ENCODE data around the gene CLEC10A.

The CLEC10A gene

DNA sequence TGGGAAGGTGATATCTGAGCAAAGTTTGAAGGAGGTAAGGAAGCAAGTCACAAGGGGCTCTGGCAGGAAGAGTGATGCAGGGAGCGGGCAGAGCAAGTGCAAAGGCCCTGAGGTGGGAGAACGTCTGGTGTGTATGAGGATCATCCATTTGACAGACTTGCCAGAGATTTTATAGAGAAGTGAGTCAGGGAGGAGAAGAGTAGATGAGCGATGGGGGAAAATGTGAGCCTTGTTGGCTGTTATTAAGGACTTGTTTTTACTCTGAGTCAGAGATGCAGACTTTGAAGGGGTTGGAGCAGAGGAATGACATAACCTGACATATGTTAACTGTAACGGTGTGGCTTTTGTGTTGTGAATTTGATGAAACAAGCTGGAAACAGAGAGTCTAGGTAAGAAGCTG is 3.5 kb upstream of the CLEC10A start:
- H3K4me2 ChIP-seq (ENCODE audit: low read depth, low read length, poor library complexity, severe bottlenecking), result no peak overlapping the region

DNA sequence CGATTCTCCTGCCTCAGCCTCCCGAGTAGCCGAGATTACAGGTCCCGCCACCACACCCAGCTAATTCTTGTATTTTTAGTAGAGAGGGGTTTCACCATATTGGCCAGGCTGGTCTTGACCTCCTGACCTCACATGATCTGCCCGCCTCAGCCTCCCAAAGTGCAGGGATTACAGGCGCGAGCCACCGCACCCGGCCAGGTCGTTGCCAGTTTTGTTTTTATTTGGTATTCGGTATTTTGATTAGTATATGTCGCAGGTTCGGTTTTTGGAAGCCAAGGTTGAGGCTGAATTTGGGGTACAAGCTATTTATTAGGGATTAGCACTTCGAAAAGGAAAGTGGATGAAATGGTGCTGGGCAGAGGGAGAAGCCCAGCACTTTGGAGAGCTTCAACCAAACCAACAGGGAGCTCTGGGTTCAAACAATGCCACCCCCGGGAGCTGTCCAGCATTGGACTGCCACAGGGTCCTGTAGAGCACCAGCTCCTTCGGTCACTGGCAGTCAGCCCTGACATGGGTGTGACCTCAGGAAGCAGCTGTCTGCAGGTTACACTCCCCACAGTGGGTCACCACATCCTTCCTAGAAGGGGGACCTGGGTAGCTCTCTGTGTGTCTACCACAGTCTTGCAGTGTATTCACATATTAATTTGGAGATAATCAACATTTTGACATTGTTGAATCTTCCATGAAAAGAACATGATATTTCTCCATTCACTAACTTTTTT is 1.5 kb upstream of the CLEC10A start:
- TF ChIP-seq EZH2phosphoT487 (IDR thresholded peaks at IDR 0.05; ENCODE audit: borderline replicate concordance), result no peak
- TF ChIP-seq, protein P1, sequence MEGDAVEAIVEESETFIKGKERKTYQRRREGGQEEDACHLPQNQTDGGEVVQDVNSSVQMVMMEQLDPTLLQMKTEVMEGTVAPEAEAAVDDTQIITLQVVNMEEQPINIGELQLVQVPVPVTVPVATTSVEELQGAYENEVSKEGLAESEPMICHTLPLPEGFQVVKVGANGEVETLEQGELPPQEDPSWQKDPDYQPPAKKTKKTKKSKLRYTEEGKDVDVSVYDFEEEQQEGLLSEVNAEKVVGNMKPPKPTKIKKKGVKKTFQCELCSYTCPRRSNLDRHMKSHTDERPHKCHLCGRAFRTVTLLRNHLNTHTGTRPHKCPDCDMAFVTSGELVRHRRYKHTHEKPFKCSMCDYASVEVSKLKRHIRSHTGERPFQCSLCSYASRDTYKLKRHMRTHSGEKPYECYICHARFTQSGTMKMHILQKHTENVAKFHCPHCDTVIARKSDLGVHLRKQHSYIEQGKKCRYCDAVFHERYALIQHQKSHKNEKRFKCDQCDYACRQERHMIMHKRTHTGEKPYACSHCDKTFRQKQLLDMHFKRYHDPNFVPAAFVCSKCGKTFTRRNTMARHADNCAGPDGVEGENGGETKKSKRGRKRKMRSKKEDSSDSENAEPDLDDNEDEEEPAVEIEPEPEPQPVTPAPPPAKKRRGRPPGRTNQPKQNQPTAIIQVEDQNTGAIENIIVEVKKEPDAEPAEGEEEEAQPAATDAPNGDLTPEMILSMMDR (conservative IDR thresholded peaks at IDR 0.05; ENCODE audit: low read length), result no peak

More for the DNA sequence above, 3.5 kb upstream of the CLEC10A start:
- Histone ChIP-seq H4K20me1 (ENCODE audit: insufficient read depth, low read length, poor library complexity, severe bottlenecking) (no peaks in the 10 kb centered on the region), H3K4me3 (ENCODE audit: low read length, poor library complexity, severe bottlenecking) (no peak overlapping the region), H3K9me2 (replicated peaks; ENCODE audit: low read depth, low read length) (no peaks in the 10 kb centered on the region), H3K36me3 (ENCODE audit: insufficient read depth, low read length) (no peaks in the 10 kb centered on the region), H3K9me3 (ENCODE audit: insufficient read depth, low read depth, low read length) (no peaks in the 10 kb centered on the region), H2AFZ (ENCODE audit: low read length) (no peak overlapping the region), H3K4me1 (ENCODE audit: insufficient read depth, low read length, poor library complexity, severe bottlenecking) (peaks cover 4% of the 10 kb centered on the region), H3K27me3 (ENCODE audit: insufficient read depth, low read length, poor library complexity, severe bottlenecking) (no peaks in the 10 kb centered on the region), H3F3A (ENCODE audit: low read depth) (no peaks in the 10 kb centered on the region), H3K79me2 (ENCODE audit: insufficient read depth, low read length) (no peaks in the 10 kb centered on the region), H3K9ac (ENCODE audit: low read depth, low read length, poor library complexity, severe bottlenecking) (no peak overlapping the region)
- TF ChIP-seq, protein P1 (conservative IDR thresholded peaks at IDR 0.05; ENCODE audit: low read length), result no peak
- no peak for TF ChIP-seq EZH2phosphoT487 (IDR thresholded peaks at IDR 0.05; ENCODE audit: borderline replicate concordance)

DNA sequence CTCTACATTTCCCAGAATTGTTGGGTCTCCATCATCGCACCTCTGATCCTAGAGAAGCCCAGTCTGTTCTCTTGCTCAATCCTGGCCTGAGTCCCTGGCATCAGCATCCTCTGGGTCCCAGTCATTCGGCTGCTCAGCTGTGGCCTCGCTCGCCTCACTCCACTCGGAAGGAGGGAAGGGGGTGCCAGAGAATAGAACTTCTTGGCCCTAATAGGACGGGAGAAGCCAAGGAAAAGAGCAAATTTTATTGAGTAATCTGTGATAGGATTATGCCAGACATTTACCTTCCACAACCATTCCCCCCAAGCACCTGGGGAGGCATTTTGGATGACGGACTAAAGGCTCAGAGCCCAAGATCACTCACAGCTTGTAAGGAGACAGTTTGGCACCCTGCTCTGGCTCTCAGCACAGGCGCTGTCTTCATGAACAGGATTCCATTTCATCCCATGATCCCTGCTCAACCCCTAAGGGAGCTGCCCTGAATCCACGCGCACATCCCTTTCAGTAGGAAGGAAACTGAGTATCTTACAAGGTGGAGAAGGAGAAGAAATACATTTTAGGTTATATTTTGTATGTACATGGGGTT is 498 bp upstream of the CLEC10A start:
- Histone ChIP-seq H3K79me2 (ENCODE audit: insufficient read depth, low read length) (no peaks in the 10 kb centered on the region), H3K27me3 (ENCODE audit: insufficient read depth, low read length, poor library complexity, severe bottlenecking) (no peaks in the 10 kb centered on the region), H3K36me3 (ENCODE audit: insufficient read depth, low read length) (no peaks in the 10 kb centered on the region), H3K9me2 (replicated peaks; ENCODE audit: low read depth, low read length) (no peaks in the 10 kb centered on the region), H3K4me1 (ENCODE audit: insufficient read depth, low read length, poor library complexity, severe bottlenecking) (peaks cover 4% of the 10 kb centered on the region), H3K4me3 (ENCODE audit: low read length, poor library complexity, severe bottlenecking) (no peak overlapping the region), H3K4me2 (ENCODE audit: low read depth, low read length, poor library complexity, severe bottlenecking) (no peak overlapping the region), H3K9ac (ENCODE audit: low read depth, low read length, poor library complexity, severe bottlenecking) (no peak overlapping the region), H4K20me1 (ENCODE audit: insufficient read depth, low read length, poor library complexity, severe bottlenecking) (no peaks in the 10 kb centered on the region), H3F3A (ENCODE audit: low read depth) (no peaks in the 10 kb centered on the region), H3K9me3 (ENCODE audit: insufficient read depth, low read depth, low read length) (no peaks in the 10 kb centered on the region), H2AFZ (ENCODE audit: low read length) (no peak overlapping the region)
- TF ChIP-seq EZH2phosphoT487 (IDR thresholded peaks at IDR 0.05; ENCODE audit: borderline replicate concordance), result no peak
- TF ChIP-seq, protein P1 (conservative IDR thresholded peaks at IDR 0.05; ENCODE audit: low read length), result no peak

More for the DNA sequence above, 1.5 kb upstream of the CLEC10A start:
- Histone ChIP-seq H3K4me3 (ENCODE audit: low read length, poor library complexity, severe bottlenecking) (no peak overlapping the region), H3K4me2 (ENCODE audit: low read depth, low read length, poor library complexity, severe bottlenecking) (peak overlapping the region; percentile 34), H3K9ac (ENCODE audit: low read depth, low read length, poor library complexity, severe bottlenecking) (no peak overlapping the region), H3K4me1 (ENCODE audit: insufficient read depth, low read length, poor library complexity, severe bottlenecking) (peaks cover 4% of the 10 kb centered on the region), H3K9me2 (replicated peaks; ENCODE audit: low read depth, low read length) (no peaks in the 10 kb centered on the region), H3K27me3 (ENCODE audit: insufficient read depth, low read length, poor library complexity, severe bottlenecking) (no peaks in the 10 kb centered on the region), H3K79me2 (ENCODE audit: insufficient read depth, low read length) (no peaks in the 10 kb centered on the region), H2AFZ (ENCODE audit: low read length) (no peak overlapping the region), H3K9me3 (ENCODE audit: insufficient read depth, low read depth, low read length) (no peaks in the 10 kb centered on the region), H3K36me3 (ENCODE audit: insufficient read depth, low read length) (no peaks in the 10 kb centered on the region), H4K20me1 (ENCODE audit: insufficient read depth, low read length, poor library complexity, severe bottlenecking) (no peaks in the 10 kb centered on the region), H3F3A (ENCODE audit: low read depth) (no peaks in the 10 kb centered on the region)
